ENCODE measurements around the gene N4BP3. TPM values are rescaled to one million over a fixed set of nuclear protein-coding genes. Genes with fewer than 3 reads are reported as not detected.
"Not testable (repeated sequence)": the region's sequence is repeated elsewhere in the genome, so short reads cannot be mapped to it uniquely, and the experiment has no call there.

Gene N4BP3
- total and polyA plus RNA-seq, 5 donors = 0.15 to 0.79 (median 0.45) TPM

DNA sequence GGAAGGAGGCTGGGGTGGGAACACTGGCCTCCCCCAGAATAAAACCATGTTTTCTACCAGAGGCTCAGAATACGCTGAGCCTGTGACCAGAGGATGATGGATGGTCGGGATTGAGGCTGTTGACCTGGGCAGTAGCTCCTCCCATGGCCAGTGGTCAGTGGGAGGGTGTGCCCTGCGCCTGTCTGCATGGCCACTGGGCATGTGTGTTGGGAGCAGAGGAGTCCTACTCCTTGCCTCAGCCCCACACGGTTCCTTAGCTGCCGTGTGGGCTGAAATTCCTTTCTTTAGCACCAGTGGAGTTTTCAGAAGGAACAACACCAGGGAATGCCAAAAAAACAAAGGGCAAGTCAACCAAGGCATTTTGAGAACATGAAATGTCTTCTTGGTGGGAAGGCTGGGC, 9.0 kb downstream of the N4BP3 start:
- DNase-seq (peak in 1 of 3 donors; percentile 4), ATAC-seq (no peak)
- Histone ChIP-seq H3K27ac (ENCODE audit: low read length) (no peak overlapping the region), H3K4me3 (ENCODE audit: low read length) (no peak overlapping the region), H3K27me3 (ENCODE audit: control insufficient read depth, insufficient read depth) (no peaks in the 10 kb centered on the region), H3K9me3 (ENCODE audit: control insufficient read depth, low read length) (no peaks in the 10 kb centered on the region), H3K4me1 (ENCODE audit: control insufficient read depth, insufficient read depth, low read length) (no peaks in the 10 kb centered on the region)
- intact Hi-C loops (cut with DNase I) = no loop called here
- WGBS = 80% methylated on average over 5 of the region's 5 CpGs

GRCh38 chr5:178123094-178123965, 10.0 kb downstream of the N4BP3 start:
- Histone ChIP-seq H3K4me3 (ENCODE audit: low read length) (no peak overlapping the region), H3K27ac (ENCODE audit: low read length) (no peak overlapping the region), H3K27me3 (ENCODE audit: control insufficient read depth, insufficient read depth) (no peaks in the 10 kb centered on the region), H3K4me1 (ENCODE audit: control insufficient read depth, insufficient read depth, low read length) (no peaks in the 10 kb centered on the region), H3K9me3 (ENCODE audit: control insufficient read depth, low read length) (no peaks in the 10 kb centered on the region)
- DNase-seq = peak in 2 of 3 donors; percentile 31 to 38
- ATAC-seq = no peak
- intact Hi-C loops (cut with DNase I) = no loop called here
- WGBS = 90% methylated on average over 13 of the region's 13 CpGs

- DNase-seq = peak in 1 of 3 donors; percentile 29
- WGBS = 90% methylated on average over 18 of the region's 18 CpGs
- ATAC-seq = no peak
- no peaks in the 10 kb centered on the region for H3K9me3 ChIP-seq (ENCODE audit: control insufficient read depth, low read length)
- H3K4me3 ChIP-seq (ENCODE audit: low read length) = no peak overlapping the region
- no peaks in the 10 kb centered on the region for H3K27me3 ChIP-seq (ENCODE audit: control insufficient read depth, insufficient read depth)
- no peaks in the 10 kb centered on the region for H3K4me1 ChIP-seq (ENCODE audit: control insufficient read depth, insufficient read depth, low read length)
- intact Hi-C loops (cut with DNase I) = no loop called here
- no peak overlapping the region for H3K27ac ChIP-seq (ENCODE audit: low read length)
These were observed 10.9 kb downstream of the N4BP3 start for GRCh38 chr5:178123966-178124925.

- Histone ChIP-seq H3K9me3 (ENCODE audit: control insufficient read depth, low read length) (no peaks in the 10 kb centered on the region), H3K4me1 (ENCODE audit: control insufficient read depth, insufficient read depth, low read length) (no peaks in the 10 kb centered on the region), H3K4me3 (ENCODE audit: low read length) (no peak overlapping the region), H3K27ac (ENCODE audit: low read length) (no peak overlapping the region), H3K27me3 (ENCODE audit: control insufficient read depth, insufficient read depth) (no peaks in the 10 kb centered on the region)
- 72% methylated on average over 10 of the region's 10 CpGs for WGBS
- DNase-seq (peak in 1 of 3 donors; percentile 66), ATAC-seq (peak in 1 of 2 donors; percentile 20)
- intact Hi-C loops (cut with DNase I) = no loop called here
These were observed 12.0 kb downstream of the N4BP3 start for GRCh38 chr5:178125253-178125906.

GRCh38 chr5:178126556-178126955, 13.2 kb downstream of the N4BP3 start:
- ATAC-seq = no peak
- Histone ChIP-seq H3K9me3 (ENCODE audit: control insufficient read depth, low read length) (no peaks in the 10 kb centered on the region), H3K4me1 (ENCODE audit: control insufficient read depth, insufficient read depth, low read length) (peaks cover 1% of the 10 kb centered on the region), H3K4me3 (ENCODE audit: low read length) (no peak overlapping the region), H3K27me3 (ENCODE audit: control insufficient read depth, insufficient read depth) (no peaks in the 10 kb centered on the region), H3K27ac (ENCODE audit: low read length) (no peak overlapping the region)
- 46% methylated on average over 3 of the region's 3 CpGs for WGBS
- intact Hi-C loops (cut with DNase I) = no loop called here
- DNase-seq = peak in 1 of 3 donors; percentile 6

DNA sequence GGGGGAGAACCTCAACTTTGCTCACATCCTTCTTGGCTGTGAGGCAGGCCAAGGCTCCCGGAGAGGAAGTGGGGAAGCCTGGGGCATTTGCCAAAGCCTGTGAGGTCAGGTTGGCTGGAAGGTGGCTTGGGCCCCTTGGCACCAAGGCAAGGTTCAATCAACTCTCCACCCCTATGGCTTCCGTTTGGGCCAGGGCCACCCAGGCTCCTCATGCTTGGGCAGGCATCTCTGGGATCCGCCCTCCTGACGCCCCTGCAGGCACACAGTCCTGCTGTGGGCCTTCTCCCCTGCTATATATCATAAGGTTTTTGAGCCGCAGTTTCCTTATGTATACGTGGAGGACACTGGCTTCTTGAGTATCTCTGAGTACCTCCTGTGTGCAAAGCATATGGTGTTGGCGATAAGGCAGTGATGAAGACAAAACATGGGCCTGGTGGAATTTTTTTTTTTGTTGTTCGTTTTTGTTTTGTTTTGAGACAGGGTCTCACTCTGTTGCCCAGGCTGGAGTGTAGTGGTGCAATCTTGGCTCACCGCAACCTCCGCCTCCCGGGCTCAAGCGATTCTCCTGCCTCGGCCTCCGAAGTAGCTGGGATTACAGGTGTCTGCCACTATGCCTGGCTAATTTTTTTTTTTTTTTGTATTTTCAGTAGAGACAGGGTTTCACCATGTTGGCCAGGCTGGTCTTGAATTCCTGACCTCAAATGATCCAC, 14.1 kb downstream of the N4BP3 start:
- H3K27me3 ChIP-seq (ENCODE audit: control insufficient read depth, insufficient read depth); H3K9me3 ChIP-seq (ENCODE audit: control insufficient read depth, low read length); H3K4me3 ChIP-seq (ENCODE audit: low read length); H3K27ac ChIP-seq (ENCODE audit: low read length); intact Hi-C loops (cut with DNase I); ATAC-seq; H3K4me1 ChIP-seq (ENCODE audit: control insufficient read depth, insufficient read depth, low read length); DNase-seq: not testable (repeated sequence)
- WGBS = 74% methylated on average over 14 of the region's 14 CpGs

DNA sequence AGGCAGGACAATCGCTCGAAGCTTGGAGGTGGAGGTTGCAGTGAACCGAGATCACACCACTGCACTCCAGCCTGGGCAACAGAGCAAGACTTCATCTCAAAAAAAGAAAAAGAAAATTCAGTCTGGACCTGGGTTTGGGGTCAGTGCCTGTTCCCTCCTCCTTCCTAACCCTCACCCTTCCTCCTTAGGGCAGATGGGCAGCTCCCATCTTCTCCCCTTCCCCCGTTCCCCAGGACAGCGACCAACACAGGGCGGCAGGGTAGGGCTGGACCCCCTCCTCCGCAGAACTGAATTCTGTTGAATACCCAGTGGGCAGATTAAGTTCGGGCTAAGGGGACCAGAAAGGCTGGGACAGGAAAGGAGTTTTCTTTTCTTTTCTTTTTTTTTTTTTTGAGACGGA, 16.0 kb downstream of the N4BP3 start:
- H3K4me3 ChIP-seq (ENCODE audit: low read length) = no peak overlapping the region
- WGBS = 91% methylated on average over 9 of the region's 9 CpGs
- intact Hi-C loops (cut with DNase I) = no loop called here
- peaks cover 6% of the 10 kb centered on the region for H3K4me1 ChIP-seq (ENCODE audit: control insufficient read depth, insufficient read depth, low read length)
- DNase-seq (no peak), ATAC-seq (no peak)
- no peak overlapping the region for H3K27ac ChIP-seq (ENCODE audit: low read length)
- H3K9me3 ChIP-seq (ENCODE audit: control insufficient read depth, low read length) = no peaks in the 10 kb centered on the region
- H3K27me3 ChIP-seq (ENCODE audit: control insufficient read depth, insufficient read depth) = no peaks in the 10 kb centered on the region

DNA sequence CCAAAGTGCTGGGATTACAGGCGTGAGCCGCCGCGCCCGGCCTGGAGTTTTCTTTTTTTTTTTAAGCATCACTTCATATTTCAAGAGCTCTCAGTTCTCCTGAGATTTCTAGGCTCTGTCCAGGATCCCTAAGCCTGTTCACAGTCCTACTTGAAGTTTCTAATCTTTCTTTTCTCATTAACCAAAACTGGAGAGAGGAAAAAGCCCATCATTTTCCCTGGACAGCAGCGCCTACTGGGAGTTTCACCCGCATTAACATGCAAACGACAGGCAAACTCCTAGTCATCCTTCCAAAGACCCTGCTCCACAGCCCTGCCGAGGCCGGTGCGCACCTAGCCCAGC, 16.9 kb downstream of the N4BP3 start:
- DNase-seq; H3K27me3 ChIP-seq (ENCODE audit: control insufficient read depth, insufficient read depth); H3K4me1 ChIP-seq (ENCODE audit: control insufficient read depth, insufficient read depth, low read length); H3K9me3 ChIP-seq (ENCODE audit: control insufficient read depth, low read length); ATAC-seq; intact Hi-C loops (cut with DNase I): not testable (repeated sequence)
- peak overlapping the region; percentile 99 for H3K4me3 ChIP-seq (ENCODE audit: low read length)
- WGBS = 16% methylated on average over 11 of the region's 11 CpGs
- H3K27ac ChIP-seq (ENCODE audit: low read length) = peak overlapping the region; percentile 53

- intact Hi-C loops (cut with DNase I) = no loop called here
- peak within 1 kb of the TSS; percentile 99 for H3K4me3 ChIP-seq (ENCODE audit: low read length)
- DNase-seq (peak; percentile 87 to 95 (median 94)), ATAC-seq (peak; percentile 97)
- no peaks in the 10 kb centered on the region for H3K27me3 ChIP-seq (ENCODE audit: control insufficient read depth, insufficient read depth)
- peak within 1 kb of the TSS; percentile 90 for H3K27ac ChIP-seq (ENCODE audit: low read length)
- no peaks in the 10 kb centered on the region for H3K9me3 ChIP-seq (ENCODE audit: control insufficient read depth, low read length)
- WGBS = under 1% methylated on average over 102 of the region's 102 CpGs
- H3K4me1 ChIP-seq (ENCODE audit: control insufficient read depth, insufficient read depth, low read length) = peaks cover 6% of the 10 kb centered on the region
These were observed 17.5 kb downstream of the N4BP3 start, which contains the start of gene RMND5B for GRCh38 chr5:178130576-178131445. TSS of gene RMND5B (plus strand) at chr5:178131014. CDS start at chr5:178138120, 7,106 bp downstream.
